NAMALWA (cell line): ENCODE data around the gene ATP10B.

Source experiments
- DNase-seq: peaks from one replicate; pipeline ENCODE4 v3.0.0-alpha.2; 2015; ENCODE audit warnings: low spot score

ATP10B gene

DNA sequence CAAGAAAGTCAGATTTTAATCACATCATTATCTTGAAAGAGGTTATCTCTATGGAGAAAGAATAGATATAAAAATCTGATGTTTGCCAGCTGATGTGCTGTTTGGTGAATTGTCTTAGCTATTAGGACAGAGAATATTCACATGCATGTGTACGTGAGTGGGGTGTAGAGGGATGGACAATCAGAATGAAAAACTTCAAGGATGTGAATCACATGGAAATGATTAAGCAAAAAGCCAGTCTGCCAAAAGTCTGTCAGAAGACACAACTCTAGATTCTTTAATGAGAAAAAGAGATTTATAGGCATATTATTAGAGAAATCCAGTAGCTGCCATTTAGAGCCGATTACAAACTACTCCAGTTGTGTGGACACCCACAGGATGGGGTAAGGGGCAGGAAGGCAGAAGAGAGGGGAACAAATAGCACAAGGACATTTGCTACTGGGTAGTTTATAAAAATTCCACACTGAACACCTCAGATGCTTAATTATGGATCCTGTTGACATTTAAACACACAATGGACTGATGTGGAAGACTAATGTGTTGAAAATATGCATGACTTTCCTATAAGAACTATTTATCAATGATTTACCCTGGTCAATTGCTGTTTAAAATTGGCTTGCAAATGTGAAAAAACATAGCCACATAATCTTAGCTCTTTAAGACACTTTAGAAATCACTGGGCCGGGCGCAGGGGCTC, 302.9 kb downstream of the ATP10B start:
- no peak for DNase-seq

DNA sequence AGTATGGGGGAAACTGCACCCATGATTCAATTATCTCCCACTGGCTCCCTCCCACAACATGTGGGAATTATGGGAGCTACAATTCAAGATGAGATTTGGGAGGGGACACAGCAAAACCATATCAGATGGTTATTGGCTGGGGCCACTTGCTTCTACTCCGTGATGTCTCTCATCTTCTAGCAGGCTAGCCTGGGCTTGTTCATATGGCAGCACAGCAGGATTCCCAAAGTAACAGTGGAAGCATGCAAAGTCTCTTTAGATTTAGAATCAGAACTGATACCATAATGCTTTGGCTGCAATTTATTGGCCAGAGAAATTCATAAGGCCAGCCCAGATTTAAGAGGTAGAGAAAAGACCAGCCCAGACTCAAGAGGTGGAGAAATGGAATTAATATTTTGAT, 304.1 kb downstream of the ATP10B start:
- DNase-seq, result no peak

DNA sequence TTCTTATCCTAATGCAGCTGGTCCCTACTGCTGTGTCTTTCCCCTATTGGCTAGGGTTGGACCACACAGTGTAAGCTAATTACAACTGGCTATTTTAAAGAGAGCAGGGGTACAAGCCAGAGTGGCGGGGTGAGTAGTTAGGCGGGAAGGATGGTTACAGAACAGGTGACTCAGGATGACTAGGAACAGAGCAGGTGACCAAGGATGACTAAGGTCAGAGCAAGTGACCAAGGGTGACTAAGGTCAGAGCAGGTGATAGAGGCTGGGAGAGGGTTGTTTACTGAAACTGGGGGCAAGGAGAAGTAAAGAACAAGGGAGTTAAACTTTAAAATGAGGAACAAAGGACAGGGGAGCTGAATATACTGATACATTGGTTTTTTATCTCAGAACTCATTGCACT, 304.9 kb downstream of the ATP10B start:
- DNase-seq, result no peak

DNA sequence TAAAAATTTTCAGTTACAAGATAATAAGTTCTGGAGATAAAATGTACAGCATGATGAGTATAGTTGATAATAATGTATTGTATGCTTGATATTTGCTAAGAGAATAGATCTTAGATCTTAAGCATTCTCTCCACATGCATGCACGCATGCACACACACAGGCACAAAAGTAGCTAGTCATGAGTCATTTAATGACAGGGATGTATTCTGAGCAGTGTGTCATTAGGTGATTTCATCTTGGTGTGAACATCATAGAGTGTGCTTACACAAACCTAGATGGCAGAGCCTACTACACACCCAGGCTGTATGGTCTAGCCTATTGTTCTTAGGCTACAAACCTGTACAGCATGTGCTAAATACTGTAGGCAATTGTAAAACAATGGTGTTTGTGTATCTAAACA, 306.2 kb downstream of the ATP10B start:
- DNase-seq, result no peak

DNA sequence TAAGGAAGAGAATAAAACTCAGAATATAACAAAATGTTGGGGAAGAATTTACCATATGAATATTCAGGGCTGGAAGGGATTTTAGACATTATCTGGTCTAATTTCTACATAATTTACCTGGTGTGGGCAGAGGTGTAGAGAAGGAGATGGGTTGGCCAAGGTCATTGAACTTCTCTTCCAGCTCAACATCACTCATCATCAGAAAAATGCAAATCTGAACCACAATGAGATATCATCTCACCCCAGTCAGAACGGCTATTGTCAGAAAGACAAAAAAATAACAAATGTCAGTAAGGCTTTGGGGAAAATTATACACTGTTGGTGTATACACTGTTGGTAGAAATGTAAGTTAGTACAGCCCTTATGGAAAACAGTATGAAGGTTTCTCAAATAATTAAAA, 308.6 kb downstream of the ATP10B start:
- DNase-seq, result no peak

DNA sequence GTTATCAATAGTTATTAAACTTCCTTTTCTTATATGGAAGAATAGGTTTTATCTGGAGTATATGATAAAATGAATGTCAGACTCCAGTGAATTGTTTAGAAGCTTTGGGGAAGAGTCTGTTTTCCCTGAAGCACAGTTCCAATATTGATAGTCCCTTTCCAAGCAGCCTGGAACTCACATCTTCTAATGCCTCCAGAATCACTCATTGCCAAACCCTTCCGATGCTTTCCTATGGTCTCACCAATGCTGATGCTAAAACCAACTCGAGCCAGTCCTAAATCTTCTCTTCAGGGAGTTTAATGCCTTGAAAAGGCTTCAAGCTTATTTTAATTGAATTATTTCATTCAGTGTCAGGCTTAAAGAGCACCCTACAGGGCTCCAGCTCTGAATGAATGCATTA, 309.2 kb downstream of the ATP10B start:
- DNase-seq, result no peak

DNA sequence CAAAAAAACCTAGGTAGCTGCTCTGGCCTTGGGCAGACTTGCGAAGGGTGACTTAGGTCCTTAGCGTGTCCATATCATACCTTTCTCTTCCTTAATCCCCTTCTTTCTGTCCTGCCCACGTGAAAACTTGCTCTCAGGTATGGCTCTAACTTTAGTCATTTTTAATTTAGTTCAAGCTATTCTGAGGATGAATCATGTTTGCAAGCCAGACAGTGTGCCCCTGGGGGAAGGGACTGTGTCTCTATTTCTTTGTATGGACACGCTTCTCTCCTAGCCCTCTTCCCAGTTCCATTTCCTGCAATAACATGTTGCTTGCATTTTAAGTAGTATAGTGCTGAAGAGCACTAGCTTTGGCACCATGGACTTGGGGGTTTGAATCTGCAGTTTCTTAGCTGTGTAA, 309.7 kb downstream of the ATP10B start:
- no peak for DNase-seq

DNA sequence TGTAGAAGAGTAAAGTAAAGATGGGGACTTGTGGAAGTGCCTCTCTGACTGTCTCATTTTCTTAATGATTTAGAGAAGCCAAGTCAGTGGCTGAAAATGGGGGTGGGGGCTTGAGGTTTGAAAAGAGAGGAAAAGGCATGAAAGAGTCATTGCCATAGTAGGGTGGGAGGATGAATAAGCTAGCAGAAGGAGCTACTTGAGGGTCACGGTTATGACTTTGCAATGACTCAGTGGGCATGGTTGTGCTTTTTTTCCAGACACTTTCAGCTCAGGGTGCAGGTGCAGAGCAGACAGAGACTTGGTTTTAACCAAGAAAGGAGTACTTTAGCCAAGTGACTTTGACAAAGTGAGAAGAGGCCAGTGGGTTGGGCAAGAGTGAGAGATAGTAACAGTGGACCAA, 312.6 kb downstream of the ATP10B start:
- no peak for DNase-seq

DNA sequence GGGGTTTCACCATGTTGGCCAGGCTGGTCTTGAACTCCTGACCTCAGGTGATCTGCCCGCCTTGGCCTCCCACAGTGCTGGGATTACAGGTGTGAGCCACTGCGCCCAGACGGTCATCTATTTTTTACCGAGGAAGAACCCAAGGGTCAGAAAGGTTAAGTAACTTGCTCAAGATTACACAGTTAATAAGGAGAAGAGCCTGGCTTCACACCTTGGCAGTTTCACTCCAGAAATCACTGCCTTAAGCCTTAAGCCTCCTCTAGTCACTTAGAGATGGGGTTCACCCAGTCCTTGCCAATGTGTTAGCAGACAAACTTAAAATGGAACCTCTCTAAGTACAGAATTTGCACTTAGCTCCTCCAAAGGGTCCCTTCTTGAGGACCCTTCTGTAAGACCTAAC, 314.1 kb downstream of the ATP10B start:
- DNase-seq, result no peak

DNA sequence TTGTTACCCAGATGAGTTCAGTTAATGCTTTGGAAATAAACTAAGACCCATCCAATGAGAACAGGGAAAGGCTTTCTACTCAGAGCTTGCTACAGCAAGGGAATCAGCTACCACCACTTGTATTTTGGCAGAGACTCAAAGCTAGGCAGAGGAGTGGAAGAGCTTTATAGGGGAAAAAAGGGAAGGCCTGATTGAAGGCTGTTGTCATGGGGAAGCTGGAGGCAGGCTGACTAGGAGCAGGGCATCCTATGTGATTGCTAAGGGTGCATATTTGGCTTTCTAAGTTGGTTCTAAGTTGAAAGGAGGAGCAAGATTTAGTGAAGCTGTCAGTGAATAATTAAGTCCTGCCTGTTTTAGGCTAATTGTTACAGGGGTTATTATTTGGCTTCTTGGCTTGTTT, 314.9 kb downstream of the ATP10B start:
- DNase-seq, result no peak

DNA sequence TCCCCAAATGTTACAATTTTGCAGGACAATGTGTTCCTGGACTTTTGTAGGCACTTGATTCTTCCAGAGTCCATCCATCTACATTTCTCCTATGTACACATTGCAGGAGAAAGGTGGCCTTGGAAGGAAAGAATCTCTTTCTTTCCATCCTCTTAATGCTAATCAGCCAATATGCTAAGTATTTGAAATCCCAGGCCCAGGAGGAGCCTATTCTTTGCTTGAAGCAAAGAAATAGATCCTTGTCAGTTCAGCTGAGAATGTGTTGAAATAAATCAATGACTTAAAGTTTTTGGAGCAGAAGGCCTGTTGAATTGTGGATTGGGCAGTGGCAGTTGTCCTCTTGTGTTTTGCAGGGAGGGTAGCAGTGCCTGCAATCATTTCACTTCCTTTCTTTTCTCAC, 317.1 kb downstream of the ATP10B start:
- no peak for DNase-seq

DNA sequence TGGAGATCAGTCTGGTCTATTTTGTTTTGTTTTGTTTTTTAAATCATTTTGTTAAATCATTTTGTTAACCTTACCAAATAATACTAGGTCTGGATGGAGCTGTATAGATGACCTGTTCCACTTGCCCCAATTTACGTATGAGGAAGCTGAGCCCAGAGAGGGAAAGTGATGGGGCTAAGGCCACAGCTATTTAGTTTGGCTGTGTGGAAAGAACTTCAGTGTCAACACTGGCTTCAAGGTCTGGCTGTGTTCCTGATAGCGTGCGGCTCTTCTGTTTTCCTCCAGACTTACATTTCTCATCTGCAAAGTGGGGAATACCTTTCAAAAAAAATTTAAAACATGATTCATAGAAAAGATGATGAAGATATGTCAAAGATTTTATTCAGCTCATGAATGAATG, 317.9 kb downstream of the ATP10B start:
- DNase-seq, result no peak

DNA sequence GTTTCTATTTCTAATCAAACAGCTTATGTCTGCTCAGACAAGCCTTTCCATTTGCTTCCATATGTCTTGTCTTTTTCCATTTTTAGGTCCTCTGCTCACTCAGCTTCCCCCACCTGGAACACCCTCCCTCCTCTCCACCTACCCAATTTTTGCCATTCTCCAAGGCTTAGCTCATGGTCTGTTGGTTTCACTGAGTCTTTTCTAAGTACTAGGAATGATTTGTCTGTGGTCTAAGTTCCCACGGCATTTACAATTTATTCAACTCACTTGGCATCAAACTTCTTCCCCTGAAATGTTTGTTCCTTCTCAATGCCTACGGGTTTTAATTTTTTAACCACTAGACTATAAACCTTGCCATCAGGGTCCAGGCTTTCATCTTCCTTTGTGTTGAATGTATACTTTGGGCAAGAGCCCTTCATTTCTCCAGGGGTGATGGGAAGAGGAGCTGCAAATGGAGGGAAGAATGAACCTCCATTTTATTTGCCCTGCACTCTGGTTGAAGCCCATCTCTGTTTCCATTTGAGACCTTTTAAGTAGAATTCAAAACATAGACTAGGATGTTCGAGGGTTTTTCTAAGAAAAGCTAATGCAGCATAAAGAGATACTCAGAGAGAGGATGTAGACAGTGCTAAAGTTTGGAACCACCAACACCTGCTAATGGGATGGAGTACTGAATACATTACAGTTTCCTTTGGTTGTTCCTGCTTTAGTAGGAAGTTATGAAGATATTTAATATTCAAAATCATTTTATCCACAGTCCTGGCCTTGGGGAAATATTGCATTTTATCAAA, 326.3 kb downstream of the ATP10B start:
- DNase-seq, result no peak

DNA sequence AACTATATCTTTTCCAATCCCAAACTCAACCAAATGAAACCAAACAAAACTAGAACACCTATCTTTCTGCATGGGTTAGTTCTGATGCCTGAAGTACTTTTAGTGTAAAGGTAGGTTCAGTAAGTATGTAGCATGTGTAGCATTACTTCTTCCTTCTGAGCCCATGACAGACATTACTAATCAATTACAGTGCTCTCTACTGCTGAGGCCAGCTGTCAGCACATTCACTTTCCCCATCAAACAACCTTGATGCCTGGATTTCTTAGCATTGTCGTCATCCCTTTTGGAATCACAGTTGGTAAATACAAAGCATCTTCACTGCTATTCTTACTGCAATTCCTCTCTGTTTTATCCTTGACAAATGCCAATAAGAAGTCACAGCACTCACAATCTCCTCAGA, 327.2 kb downstream of the ATP10B start:
- no peak for DNase-seq

DNA sequence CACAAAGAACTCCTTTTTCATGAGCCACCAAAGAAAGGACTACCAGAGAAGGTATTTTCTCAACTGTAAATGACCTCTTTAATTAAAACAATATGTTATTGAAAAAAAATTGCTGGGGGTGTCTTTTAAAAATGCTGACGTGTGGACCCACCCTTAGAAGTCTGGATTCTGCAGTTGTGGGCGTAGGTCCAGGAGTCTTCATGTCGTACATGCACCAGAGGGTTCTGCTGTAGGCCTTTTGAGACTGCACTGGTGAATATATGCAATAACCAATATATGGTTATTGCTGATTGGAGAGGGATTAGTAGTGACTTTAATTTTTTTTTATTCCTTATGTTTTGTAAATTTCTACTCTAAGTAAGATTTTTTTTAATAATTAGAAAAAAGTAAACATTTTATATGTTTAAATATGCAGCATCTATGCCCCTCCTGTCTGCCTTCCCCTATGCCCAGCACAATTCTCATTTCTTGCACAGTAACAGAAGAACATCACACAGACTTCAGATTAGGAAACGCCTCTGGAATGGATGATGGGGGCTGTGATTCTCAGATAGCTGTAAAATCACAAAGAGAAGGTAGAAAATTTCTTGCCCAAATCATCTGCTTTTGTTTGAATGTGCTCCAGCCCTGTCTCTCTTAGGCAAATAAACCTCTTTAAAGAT, 328.4 kb downstream of the ATP10B start:
- no peak for DNase-seq

DNA sequence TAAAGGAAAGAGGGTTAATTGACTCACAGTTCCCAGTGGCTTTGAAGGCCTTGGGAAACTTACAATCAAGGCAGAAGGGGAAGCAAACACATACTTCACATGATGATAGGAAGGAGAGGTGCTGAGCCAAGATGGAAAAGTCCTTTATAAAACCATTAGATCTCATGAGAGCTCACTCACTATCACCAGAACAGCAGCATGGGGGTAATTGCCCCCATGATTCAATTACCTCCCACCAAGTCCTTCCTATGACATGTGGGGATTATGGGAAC, 330.7 kb downstream of the ATP10B start:
- no peak for DNase-seq

DNA sequence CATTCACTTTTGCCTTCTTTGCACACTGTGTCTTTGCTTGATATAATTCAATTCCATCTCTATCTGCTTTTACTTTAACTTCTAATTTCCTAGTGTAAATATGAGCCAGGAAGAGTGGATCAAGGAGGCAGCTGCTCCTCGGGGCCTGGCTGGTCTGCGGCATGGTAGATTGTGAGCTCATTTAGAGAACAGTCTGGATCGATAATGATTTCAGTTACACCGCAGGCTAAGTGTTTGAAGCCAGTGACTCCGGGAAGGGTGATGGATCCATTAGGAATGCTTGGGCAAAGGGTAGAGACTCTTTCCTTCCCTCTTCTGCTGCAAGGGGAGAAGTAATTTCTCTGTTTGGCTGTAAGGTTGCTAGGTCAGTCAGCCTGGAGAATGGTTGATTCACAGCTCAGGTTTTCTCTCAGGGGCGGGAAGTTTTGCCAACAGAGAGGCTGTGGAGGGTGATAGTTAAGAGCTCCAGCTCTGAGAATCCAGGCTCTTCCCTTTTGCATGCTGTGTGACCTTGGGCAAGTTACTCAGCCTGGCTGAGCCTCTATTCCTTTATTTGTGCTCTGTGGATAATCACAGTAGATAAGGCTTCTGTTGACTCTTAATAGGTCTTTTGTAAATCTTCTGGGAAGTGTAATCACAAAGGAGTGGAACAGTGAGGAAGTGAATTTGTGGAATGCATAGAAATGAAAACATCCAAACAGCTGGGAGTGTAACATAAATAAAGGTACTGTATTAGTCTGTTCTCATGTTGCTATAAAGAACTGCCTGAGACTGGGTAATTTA, 331.2 kb downstream of the ATP10B start:
- DNase-seq, result no peak

DNA sequence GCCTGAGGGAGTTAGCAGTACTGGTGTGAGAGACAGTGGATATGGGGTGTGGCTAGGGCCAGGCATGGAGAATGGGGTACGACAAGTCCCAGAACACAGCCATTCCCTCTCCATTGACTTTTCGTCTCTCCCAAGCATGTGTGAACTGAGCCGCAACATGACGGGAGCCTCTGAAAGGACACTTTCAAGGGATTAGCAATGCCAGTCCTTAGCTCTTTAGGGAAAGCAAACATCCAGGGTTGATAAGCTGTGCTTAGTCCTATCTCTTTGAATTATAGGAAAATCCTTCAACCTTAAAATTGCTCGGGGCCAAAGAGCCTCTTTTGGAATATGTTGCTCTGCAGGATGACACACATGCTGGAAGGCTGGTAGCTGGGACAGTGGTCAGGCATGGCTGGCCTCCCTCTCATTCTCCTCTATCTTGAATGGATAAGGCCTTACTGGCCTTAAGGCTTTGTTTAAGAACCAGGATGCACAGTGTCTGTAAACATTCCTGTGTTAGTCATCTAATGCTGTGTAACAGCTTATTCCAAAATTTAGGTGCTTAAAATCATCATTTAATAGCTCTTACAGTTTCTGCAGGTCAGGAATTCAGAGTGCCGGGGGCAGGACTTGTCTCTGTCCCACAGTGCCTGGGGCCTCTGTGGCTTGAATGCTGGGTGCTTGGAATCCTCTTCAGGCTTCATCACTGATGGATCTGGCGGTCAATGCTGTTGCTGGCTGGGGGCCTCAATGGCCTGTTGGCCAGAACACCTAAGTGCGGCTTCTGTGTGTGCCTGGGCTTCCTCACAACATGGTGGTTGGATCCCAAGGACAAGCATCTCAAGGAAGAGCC, 335.1 kb downstream of the ATP10B start:
- DNase-seq, result no peak

DNA sequence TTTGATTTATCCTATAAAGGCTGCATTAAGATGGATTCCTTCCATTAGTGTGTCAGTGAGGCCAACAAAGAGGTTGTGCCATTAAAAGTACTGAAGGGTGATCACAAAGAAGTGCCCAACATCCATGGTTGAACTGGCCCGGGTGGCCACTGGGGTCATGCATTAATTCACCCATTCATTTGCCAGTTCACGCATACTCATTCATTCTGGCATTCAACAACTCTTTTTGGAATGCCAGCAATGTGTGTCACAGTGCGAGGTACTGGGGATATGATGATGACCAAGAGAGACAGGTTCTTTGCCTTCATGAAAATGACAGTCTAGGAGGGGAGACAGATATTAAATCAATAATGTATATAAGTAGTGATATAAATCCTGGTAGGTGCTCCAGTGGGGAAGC, 337.1 kb downstream of the ATP10B start:
- DNase-seq, result no peak

DNA sequence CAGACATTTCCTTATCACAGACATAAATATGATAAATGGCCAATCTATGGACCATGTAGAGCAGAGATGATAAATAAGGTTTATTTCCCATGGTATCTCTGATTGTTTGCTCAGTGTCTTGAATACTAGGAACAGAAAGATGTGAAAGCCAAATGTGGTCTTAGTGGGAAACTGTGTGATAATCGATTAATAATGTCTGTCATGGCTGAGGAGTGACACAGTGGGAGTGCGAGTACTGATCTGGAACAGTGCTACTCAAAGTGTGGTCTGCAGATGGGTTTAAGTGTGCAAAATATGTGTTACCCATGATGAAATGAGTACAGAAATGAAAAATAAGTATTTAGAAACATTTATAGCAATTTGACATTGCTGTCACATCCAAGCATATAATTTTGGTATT, 337.8 kb downstream of the ATP10B start:
- DNase-seq, result no peak

DNA sequence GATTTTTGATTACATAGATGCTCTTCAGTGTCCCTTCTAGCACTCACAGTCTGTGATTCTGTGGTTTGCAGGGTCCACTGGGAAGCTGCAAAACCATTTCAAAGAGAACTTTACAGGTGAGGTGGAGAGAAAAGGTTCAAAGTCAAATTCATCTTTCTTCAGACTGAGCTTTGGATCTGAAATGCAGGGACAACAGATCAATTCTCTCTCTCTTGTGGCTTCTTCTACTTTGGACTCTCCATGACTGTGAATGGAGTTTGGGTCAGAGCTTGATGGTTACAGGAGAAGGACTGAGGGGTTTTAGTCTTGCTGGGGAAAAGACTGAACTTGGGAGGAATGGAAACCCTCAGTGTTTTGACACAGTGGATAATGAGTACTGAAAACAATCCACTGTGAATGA, 338.5 kb downstream of the ATP10B start:
- no peak for DNase-seq
